A549 treated with AZD2906 at 1 μM for 4 hours (cell line): ENCODE results near the gene ACP1. TPM values are rescaled to one million over a fixed set of nuclear protein-coding genes. Genes with fewer than 3 reads are reported as not detected.

Experiments used
- total RNA-seq: library from RNA; stranded (reverse); fragments of 200-300 nt; extraction: Qiagen RNA extraction; gene quantifications from 5 replicates; pipeline ENCODE4 v1.2.3, GENCODE V29; 2022

The ACP1 gene
- 180 to 235 TPM (median 188 TPM) in 5 replicates for total RNA-seq

GRCh38 chr2:264493-265468 lies at the start of gene ACP1:
Gene ACP1, plus strand, starts transcription at chr2:264947. Its CDS starts 18 bp downstream, at chr2:264965.

GRCh38 chr2:263774-264492 lies 814 bp upstream of the ACP1 start, which contains the start of gene SH3YL1:
Gene SH3YL1, minus strand, starts transcription at chr2:264032. Its CDS starts 48 bp downstream, at chr2:263984.

GRCh38 chr2:287911-288757 lies 23.4 kb downstream of the ACP1 start, which contains the start of gene ALKAL2:
Gene ALKAL2, minus strand, starts transcription at chr2:288091. Its CDS starts 256 bp downstream, at chr2:287835.

Other genes starting within 250 kb of the ACP1 start
- gene FAM110C, start 218.4 kb upstream of the ACP1 start, total RNA-seq: 0.17 to 0.40 TPM (median 0.32 TPM) in 5 replicates
- 8.1 to 10.2 TPM (median 8.9 TPM) in 5 replicates for gene SH3YL1, start 915 bp upstream of the ACP1 start, total RNA-seq
- not detected in 5 replicates for gene ALKAL2, start 23.1 kb downstream of the ACP1 start, total RNA-seq